CMK (cell line): ENCODE measurements around the gene EEF2K.

Experiments
- DNase-seq: peaks from one replicate; pipeline ENCODE4 v3.0.0-alpha.2; 2010; ENCODE audit warnings: low read depth

The EEF2K gene

DNA sequence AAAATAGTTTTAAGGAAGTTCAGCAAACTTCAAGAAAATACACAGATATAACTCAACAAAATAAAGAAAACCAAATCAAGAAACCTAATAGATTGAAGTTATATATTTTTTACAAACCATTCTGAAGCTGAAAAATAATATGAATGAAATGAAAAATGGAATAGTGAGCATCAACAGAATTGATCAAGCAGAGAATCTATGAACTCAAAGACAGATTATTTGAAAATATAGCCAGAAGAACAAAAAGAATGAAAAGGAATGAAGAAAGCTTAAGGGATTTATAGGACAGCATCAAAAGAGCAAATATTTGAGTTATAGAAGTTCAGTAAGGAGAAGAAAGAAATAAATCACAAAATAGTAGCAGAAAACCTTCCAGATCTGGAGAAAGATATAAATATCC lies 130.5 kb downstream of the EEF2K start:
- no peak for DNase-seq

DNA sequence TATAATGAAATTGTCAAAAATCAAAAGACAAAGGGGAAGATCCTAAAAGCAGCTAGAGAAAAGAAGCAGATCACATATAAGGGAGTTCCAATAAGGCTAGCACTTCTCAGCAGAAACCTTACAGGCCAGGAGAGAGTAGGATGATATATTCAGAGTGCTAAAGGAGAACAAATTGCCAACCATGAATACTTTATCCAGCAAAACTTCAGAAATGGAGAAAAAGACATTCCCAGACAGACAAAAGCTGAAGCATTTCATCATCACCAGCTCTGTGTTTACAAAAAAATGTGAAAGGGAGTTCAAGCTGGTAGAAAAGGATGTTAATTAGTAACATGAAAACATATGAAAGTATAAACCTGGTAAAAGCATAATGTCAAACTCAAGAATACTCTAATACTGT lies 131.0 kb downstream of the EEF2K start:
- DNase-seq: no peak

DNA sequence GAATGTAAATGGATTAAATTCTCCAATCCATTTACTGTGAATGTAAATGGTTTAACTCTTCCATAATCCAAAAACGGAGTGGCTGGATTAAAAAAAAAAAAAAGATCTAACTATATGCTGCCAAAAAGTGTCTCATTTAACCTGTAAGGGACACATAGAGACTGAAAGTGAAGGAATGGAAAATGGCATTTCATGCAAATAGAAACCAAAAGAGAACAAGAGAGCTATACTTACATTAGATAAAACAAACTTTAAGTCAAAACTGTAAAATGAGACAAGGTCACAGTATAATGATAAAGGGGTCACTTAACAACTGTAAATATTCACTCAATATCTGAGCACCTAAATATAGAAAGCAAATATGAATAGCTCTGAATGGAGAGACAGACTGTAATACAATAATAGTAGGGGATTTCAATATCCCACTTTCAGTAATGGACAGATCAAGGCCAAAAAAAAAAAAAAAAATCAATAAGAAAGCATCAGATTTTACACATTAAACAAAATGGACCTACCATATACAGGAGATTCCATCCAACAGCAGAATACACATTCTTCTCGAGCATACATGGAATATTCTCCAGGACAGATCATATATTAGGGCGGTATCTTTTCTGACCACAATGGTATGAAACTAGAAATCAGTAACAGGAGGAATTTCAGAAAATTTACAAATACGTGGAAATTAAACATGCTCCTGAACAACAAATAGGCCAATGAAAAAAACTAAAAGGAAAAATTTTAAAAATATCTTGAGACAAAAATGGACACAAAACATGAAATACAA lies 132.0 kb downstream of the EEF2K start:
- DNase-seq: no peak
